ENCODE data around the gene PRRG2.
A peak's percentile ranks its signal among the peaks of the same experiment; 100 is the strongest.

The PRRG2 gene

DNA sequence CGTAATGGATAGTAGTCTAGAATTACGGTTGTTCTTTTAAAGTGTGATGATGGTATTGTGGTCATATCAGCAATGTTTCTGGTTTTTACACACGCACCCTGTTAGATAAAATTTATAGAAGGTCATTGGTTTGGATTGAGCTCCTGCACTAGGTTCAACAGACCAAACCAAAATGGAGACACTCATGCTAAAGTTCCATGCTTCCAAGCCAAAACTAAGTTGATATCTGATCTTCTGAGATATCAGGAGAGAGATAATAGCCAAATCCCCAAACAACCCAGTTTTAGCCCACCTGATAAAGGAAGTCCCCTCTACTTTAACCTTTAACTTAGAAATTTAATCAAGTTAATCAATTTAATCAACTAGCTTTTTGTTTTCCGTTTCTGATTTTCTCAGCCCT, 1.9 kb upstream of the PRRG2 start:
- Histone ChIP-seq H3K9ac (peak overlapping the region; percentile 50; the same call in 1 of the 2 replicates), H3K4me1 (ENCODE audit: low read depth, poor library complexity, severe bottlenecking) (peaks cover 18% of the 10 kb centered on the region), H3K4me2 (peak overlapping the region; percentile 76), H3K27me3 (ENCODE audit: insufficient read depth, low read depth) (no peaks in the 10 kb centered on the region), H3K36me3 (ENCODE audit: insufficient read depth) (no peaks in the 10 kb centered on the region), H3K79me2 (ENCODE audit: insufficient read depth, low read depth) (peaks cover 46% of the 10 kb centered on the region; the same call in 1 of the 2 replicates), H3K4me3 (IDR thresholded peaks at IDR 0.05; ENCODE audit: insufficient read depth, low read depth, low read length) (no peak overlapping the region), H3K27ac (no peak overlapping the region), H4K20me1 (ENCODE audit: insufficient read depth) (no peaks in the 10 kb centered on the region; the same call in 1 of the 2 replicates), H2AFZ (ENCODE audit: low read depth) (no peak overlapping the region)
- TF ChIP-seq, protein P1, sequence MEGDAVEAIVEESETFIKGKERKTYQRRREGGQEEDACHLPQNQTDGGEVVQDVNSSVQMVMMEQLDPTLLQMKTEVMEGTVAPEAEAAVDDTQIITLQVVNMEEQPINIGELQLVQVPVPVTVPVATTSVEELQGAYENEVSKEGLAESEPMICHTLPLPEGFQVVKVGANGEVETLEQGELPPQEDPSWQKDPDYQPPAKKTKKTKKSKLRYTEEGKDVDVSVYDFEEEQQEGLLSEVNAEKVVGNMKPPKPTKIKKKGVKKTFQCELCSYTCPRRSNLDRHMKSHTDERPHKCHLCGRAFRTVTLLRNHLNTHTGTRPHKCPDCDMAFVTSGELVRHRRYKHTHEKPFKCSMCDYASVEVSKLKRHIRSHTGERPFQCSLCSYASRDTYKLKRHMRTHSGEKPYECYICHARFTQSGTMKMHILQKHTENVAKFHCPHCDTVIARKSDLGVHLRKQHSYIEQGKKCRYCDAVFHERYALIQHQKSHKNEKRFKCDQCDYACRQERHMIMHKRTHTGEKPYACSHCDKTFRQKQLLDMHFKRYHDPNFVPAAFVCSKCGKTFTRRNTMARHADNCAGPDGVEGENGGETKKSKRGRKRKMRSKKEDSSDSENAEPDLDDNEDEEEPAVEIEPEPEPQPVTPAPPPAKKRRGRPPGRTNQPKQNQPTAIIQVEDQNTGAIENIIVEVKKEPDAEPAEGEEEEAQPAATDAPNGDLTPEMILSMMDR (conservative IDR thresholded peaks at IDR 0.05; ENCODE audit: low read depth, low read length) = no peak

DNA sequence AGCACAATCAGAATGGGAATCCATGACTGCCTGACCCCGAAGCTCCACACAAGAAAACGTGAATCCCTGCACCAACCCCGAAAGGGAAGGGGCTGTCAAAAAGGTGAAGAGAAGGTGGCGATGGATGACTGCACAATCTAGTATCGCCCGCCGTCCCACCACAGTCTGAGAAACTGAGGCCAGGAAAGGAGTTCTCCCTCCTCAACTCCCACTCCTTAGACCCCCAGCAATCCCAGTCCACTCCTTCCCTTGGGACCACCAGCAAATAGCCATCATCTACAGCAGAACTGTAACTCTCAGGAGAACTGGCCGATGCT, 1.2 kb upstream of the PRRG2 start:
- Histone ChIP-seq H3K4me2 (peak overlapping the region; percentile 76), H3K4me1 (ENCODE audit: low read depth, poor library complexity, severe bottlenecking) (peaks cover 15% of the 10 kb centered on the region), H3K27me3 (ENCODE audit: insufficient read depth, low read depth) (no peaks in the 10 kb centered on the region), H3K79me2 (ENCODE audit: insufficient read depth, low read depth) (peaks cover 46% of the 10 kb centered on the region; the same call in 1 of the 2 replicates), H3K4me3 (IDR thresholded peaks at IDR 0.05; ENCODE audit: insufficient read depth, low read depth, low read length) (peak overlapping the region; percentile 67), H2AFZ (ENCODE audit: low read depth) (peak overlapping the region; percentile 28; the same call in 1 of the 2 replicates), H3K9ac (peak overlapping the region; percentile 50; the same call in 1 of the 2 replicates), H3K27ac (no peak overlapping the region; the same call in 1 of the 2 replicates), H3K36me3 (ENCODE audit: insufficient read depth) (no peaks in the 10 kb centered on the region), H4K20me1 (ENCODE audit: insufficient read depth) (no peaks in the 10 kb centered on the region; the same call in 1 of the 2 replicates)
- TF ChIP-seq, protein P1 (conservative IDR thresholded peaks at IDR 0.05; ENCODE audit: low read depth, low read length) = no peak

DNA sequence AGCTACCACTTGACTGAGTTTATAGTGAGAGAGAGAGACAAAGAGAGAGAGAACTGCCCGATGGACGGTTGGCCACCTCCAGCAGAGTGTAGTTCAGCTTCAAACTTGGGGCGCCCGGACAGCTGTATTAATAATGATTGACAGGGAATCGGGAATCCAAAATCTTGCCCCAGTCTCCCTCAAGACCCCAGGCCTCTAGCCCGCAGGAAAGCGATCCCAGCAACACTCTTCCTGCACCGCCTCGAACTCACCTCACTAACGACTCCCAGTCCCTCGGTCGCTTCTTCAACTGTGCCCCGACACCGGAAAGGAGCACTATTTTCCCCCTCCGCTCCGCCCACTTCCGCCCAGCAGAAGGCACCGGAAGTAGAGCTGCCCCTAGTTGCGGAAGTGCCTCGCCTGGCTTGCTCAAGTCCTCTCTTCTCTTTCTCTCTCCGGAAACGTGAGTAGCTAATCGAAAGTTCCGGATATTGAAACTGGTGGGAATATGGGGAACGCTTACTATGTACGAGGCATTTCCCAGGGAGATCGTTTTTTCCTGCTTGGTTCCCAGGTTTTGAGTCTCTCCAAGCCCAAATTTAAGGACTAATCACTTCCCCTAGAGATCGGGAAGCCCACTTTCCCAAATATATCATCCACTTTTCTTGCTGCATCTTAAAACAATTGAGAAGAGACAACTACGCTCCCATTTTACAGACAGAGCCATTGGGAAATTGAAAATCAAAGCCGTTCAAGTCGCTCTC, 681 bp upstream of the PRRG2 start, which contains the start of gene NOSIP:
Gene NOSIP (minus strand): TSS at position 293 of the 743 bp plus-strand sequence. CDS start 19,865 bp downstream, outside the sequence.
- Histone ChIP-seq H3K4me1 (ENCODE audit: low read depth, poor library complexity, severe bottlenecking) (peaks cover 15% of the 10 kb centered on the region), H3K4me3 (IDR thresholded peaks at IDR 0.05; ENCODE audit: insufficient read depth, low read depth, low read length) (peak within 1 kb of the TSS; percentile 67), H3K27me3 (ENCODE audit: insufficient read depth, low read depth) (no peaks in the 10 kb centered on the region), H3K27ac (no peak within 1 kb of the TSS; the same call in 1 of the 2 replicates), H3K79me2 (ENCODE audit: insufficient read depth, low read depth) (peaks cover 45% of the 10 kb centered on the region; the same call in 1 of the 2 replicates), H3K36me3 (ENCODE audit: insufficient read depth) (no peaks in the 10 kb centered on the region), H3K4me2 (peak within 1 kb of the TSS; percentile 76), H4K20me1 (ENCODE audit: insufficient read depth) (no peaks in the 10 kb centered on the region; the same call in 1 of the 2 replicates), H3K9ac (peak within 1 kb of the TSS; percentile 50; the same call in 1 of the 2 replicates), H2AFZ (ENCODE audit: low read depth) (peak within 1 kb of the TSS; percentile 94)
- TF ChIP-seq, protein P1 (conservative IDR thresholded peaks at IDR 0.05; ENCODE audit: low read depth, low read length) = no peak

DNA sequence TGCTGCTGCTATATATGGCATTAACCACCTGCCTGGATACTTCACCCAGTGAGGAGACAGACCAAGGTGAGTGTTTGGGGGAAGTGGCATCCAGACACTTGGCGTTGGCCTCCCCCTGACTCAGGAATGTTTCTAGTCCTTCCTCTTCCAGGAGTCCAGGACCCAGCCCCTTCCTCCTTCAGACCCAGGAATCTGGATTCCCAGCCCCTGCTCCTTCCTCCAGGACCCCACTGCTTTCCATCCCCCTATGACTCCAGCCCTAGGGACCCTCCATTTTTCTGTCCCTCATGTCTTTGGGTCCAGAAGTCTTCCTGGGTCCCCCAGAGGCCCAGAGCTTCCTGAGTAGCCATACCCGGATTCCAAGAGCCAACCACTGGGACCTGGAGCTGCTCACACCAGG, 2.1 kb downstream of the PRRG2 start:
- H3K27me3 ChIP-seq (ENCODE audit: insufficient read depth, low read depth) = no peaks in the 10 kb centered on the region
- no peak overlapping the region for H3K27ac ChIP-seq
- peaks cover 23% of the 10 kb centered on the region for H3K4me1 ChIP-seq (ENCODE audit: low read depth, poor library complexity, severe bottlenecking)
- TF ChIP-seq, protein P1 (conservative IDR thresholded peaks at IDR 0.05; ENCODE audit: low read depth, low read length) = no peak
- H3K79me2 ChIP-seq (ENCODE audit: insufficient read depth, low read depth) = peaks cover 17% of the 10 kb centered on the region; the same call in 1 of the 2 replicates
- no peaks in the 10 kb centered on the region for H4K20me1 ChIP-seq (ENCODE audit: insufficient read depth)
- no peak overlapping the region for H3K4me3 ChIP-seq (IDR thresholded peaks at IDR 0.05; ENCODE audit: insufficient read depth, low read depth, low read length)
- H3K4me2 ChIP-seq = no peak overlapping the region
- no peak overlapping the region for H3K9ac ChIP-seq
- no peak overlapping the region for H2AFZ ChIP-seq (ENCODE audit: low read depth)
- H3K36me3 ChIP-seq (ENCODE audit: insufficient read depth) = no peaks in the 10 kb centered on the region
